ENCODE data around the gene CDH23.

DNA sequence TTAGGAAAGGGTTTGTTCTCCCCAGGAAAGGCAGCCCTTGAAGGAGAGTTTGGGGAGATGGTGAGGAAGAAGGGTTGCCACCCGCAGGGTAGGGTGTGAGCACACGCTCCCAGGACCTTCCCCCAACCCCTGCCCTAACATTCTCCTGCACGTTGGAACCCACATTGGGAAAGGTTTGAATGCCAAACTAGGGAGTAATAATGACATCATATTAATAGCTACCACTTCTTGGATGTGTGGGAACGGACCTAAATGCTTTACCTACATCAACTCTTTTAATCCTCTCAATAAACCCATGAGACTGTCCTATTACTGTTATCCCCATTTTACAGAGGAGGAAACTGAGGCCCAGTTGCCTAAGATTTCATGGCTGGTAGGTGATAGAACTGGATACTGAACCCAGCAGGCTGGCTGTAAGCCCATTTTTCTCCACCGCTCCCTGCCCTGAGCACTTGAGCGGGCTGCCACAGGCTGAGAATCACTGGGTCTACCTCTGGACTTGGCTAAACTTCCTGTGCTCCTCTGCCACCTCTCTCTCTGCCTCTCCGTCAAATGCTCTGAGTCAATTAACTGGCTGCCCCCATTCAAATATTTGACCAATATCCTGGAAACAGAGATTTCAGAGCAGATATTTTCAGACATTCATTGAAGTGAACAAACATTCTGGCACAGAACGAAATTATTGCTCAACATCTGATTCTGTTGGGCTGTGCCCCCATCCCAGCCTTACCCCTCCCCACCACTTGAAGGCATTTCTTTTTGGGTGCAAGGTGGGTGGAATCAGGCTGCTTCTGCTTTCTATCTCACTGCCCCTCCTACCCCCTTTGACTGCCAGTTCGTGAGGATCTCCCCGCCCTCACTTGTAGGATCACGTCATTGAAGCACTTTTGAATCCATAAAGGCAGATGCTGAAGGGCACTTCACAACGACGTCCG, 193.2 kb downstream of the CDH23 start:
- TF ChIP-seq SIN3A (IDR thresholded peaks at IDR 0.05; ENCODE audit: borderline replicate concordance, insufficient read depth, low read length) = no peak
- TF ChIP-seq POLR2AphosphoS5 (IDR thresholded peaks at IDR 0.05; ENCODE audit: low read depth, low read length) = no peak
- no peak for TF ChIP-seq FOXP2 (optimal IDR thresholded peaks at IDR 0.05; ENCODE audit: borderline replicate concordance, extremely low read depth, extremely low read length, insufficient read depth)
- no peak for TF ChIP-seq TAF1 (IDR thresholded peaks at IDR 0.05; ENCODE audit: borderline replicate concordance, insufficient read depth, low read length)
- TF ChIP-seq, protein P1, sequence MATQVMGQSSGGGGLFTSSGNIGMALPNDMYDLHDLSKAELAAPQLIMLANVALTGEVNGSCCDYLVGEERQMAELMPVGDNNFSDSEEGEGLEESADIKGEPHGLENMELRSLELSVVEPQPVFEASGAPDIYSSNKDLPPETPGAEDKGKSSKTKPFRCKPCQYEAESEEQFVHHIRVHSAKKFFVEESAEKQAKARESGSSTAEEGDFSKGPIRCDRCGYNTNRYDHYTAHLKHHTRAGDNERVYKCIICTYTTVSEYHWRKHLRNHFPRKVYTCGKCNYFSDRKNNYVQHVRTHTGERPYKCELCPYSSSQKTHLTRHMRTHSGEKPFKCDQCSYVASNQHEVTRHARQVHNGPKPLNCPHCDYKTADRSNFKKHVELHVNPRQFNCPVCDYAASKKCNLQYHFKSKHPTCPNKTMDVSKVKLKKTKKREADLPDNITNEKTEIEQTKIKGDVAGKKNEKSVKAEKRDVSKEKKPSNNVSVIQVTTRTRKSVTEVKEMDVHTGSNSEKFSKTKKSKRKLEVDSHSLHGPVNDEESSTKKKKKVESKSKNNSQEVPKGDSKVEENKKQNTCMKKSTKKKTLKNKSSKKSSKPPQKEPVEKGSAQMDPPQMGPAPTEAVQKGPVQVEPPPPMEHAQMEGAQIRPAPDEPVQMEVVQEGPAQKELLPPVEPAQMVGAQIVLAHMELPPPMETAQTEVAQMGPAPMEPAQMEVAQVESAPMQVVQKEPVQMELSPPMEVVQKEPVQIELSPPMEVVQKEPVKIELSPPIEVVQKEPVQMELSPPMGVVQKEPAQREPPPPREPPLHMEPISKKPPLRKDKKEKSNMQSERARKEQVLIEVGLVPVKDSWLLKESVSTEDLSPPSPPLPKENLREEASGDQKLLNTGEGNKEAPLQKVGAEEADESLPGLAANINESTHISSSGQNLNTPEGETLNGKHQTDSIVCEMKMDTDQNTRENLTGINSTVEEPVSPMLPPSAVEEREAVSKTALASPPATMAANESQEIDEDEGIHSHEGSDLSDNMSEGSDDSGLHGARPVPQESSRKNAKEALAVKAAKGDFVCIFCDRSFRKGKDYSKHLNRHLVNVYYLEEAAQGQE (IDR thresholded peaks at IDR 0.05; ENCODE audit: insufficient read depth in 1 of 2, low read depth in 2 of 2, low read length in 2 of 2) = no peak
